Left colon (tissue), 2 donors: Measurements from ENCODE around the gene SIRT2. TPM values are rescaled to one million over a fixed set of nuclear protein-coding genes. Genes with fewer than 3 reads are reported as not detected.

Experiments
- ATAC-seq: fragments of 200-7000 bp; cut with Tn5 transposase; one replicate; pipeline ENCODE4 v1.9.1; 2020; ENCODE audit warnings: mild to moderate bottlenecking, moderate library complexity
- DNase-seq, 2 donors: peaks; one replicate each; pipeline ENCODE4 v3.0.0-alpha.2; 2020
- intact Hi-C, 2 donors: fragments of 100-400 bp; cut with DNase I in 1 of 2; cut with micrococcal nuclease in 1 of 2; formaldehyde crosslinking; loops; one replicate each; pipeline versions ENCODE4 v1.11.2 to v1.14.0; 2022; cut with DNase I, micrococcal nuclease
- total RNA-seq, 2 donors: library from RNA; stranded (reverse); fragmentation: NEBNext Ultra II Directional; extraction: Animal tissue kit (Norgen Biotek cat#: 25700); gene quantifications; one replicate each; pipeline ENCODE4 v1.2.1, GENCODE V29; 2021
- donor health status: DM: no; HTN: no; CAD: no.
- donor health status: DM: yes; HTN: yes; CAD: no.

SIRT2 gene
- total RNA-seq, 2 donors from 2014 or later, result 32.9 to 39.9 TPM

GRCh38 chr19:38922482-38922881, 23.1 kb upstream of the SIRT2 start:
- DNase-seq (no peak), ATAC-seq (no peak)
- intact Hi-C loops, result loop anchor here in 1 of 2 donors (10.0 kb wide), 1 partner anchor 528 kb away; no protein-coding TSS in a partner anchor

GRCh38 chr19:38921420-38922274, 22.2 kb upstream of the SIRT2 start:
- intact Hi-C loops, result loop anchor here in 1 of 2 donors (10.0 kb wide), 1 partner anchor 527 kb away; no protein-coding TSS in a partner anchor
- DNase-seq (no peak), ATAC-seq (no peak)

- DNase-seq (no peak), ATAC-seq (no peak)
- intact Hi-C loops, result loop anchor here in 1 of 2 donors (10.0 kb wide), 1 partner anchor 526 kb away; no protein-coding TSS in a partner anchor
Observed at GRCh38 chr19:38920602-38921419, 21.4 kb upstream of the SIRT2 start.

GRCh38 chr19:38919837-38920601, 20.6 kb upstream of the SIRT2 start:
- DNase-seq, result no peak
- no peak for ATAC-seq
- intact Hi-C loops, result loop anchor here in 1 of 2 donors (10.0 kb wide), 1 partner anchor 525 kb away; no protein-coding TSS in a partner anchor

GRCh38 chr19:38918526-38918925, 19.1 kb upstream of the SIRT2 start:
- intact Hi-C loops, result no loop called here
- no peak for ATAC-seq
- DNase-seq, result no peak

GRCh38 chr19:38917921-38918491, 18.6 kb upstream of the SIRT2 start:
- ATAC-seq (peak; percentile 75), DNase-seq (peak in 1 of 2 donors; percentile 27)
- intact Hi-C loops, result no loop called here

GRCh38 chr19:38917516-38917915, 18.1 kb upstream of the SIRT2 start:
- peak; percentile 4 for ATAC-seq
- no peak for DNase-seq
- intact Hi-C loops, result no loop called here

- ATAC-seq (no peak), DNase-seq (no peak)
- intact Hi-C loops, result no loop called here
Observed at GRCh38 chr19:38915329-38916321, 16.2 kb upstream of the SIRT2 start.

- ATAC-seq (no peak), DNase-seq (peak in 1 of 2 donors; percentile 14)
Observed at GRCh38 chr19:38913958-38914357, 14.5 kb upstream of the SIRT2 start.

GRCh38 chr19:38912600-38913514, 13.4 kb upstream of the SIRT2 start:
- intact Hi-C loops, result no loop called here
- ATAC-seq (no peak), DNase-seq (no peak)

More at GRCh38 chr19:38913958-38914357, 14.5 kb upstream of the SIRT2 start:
- intact Hi-C loops, result no loop called here

- ATAC-seq, result no peak
- intact Hi-C loops, result no loop called here
Observed at GRCh38 chr19:38911388-38912001, 12.1 kb upstream of the SIRT2 start.

GRCh38 chr19:38910488-38910887, 11.1 kb upstream of the SIRT2 start:
- intact Hi-C loops, result no loop called here
- ATAC-seq (no peak), DNase-seq (no peak)

More at GRCh38 chr19:38911388-38912001, 12.1 kb upstream of the SIRT2 start:
- no peak for DNase-seq

- ATAC-seq (no peak), DNase-seq (no peak)
- intact Hi-C loops, result no loop called here
Observed at GRCh38 chr19:38908911-38909310, 9.5 kb upstream of the SIRT2 start.

GRCh38 chr19:38907670-38908069, 8.3 kb upstream of the SIRT2 start:
- ATAC-seq, result no peak
- intact Hi-C loops, result no loop called here
- no peak for DNase-seq

- ATAC-seq (no peak), DNase-seq (no peak)
- intact Hi-C loops, result no loop called here
Observed at GRCh38 chr19:38907227-38907626, 7.8 kb upstream of the SIRT2 start.

- no peak for DNase-seq
- no peak for ATAC-seq
- intact Hi-C loops, result no loop called here
Observed at GRCh38 chr19:38905620-38906019, 6.2 kb upstream of the SIRT2 start.
